HepG2 (cell line): ENCODE measurements around the gene CA14. TPM values are rescaled to one million over a fixed set of nuclear protein-coding genes. Genes with fewer than 3 reads are reported as not detected.

Experiments used
- ARHGAP35 ChIP-seq: sonication (generic); formaldehyde crosslinking; IDR thresholded peaks from 2 replicates; pipeline ENCODE4 v1.9.0; 2022; ENCODE audit warnings: mild to moderate bottlenecking, inconsistent platforms, moderate library complexity, missing genetic modification reagents, borderline replicate concordance
- BORCS8-MEF2B ChIP-seq: sonication (generic); formaldehyde crosslinking; IDR thresholded peaks from 2 replicates; pipeline ENCODE4 v1.8.0; 2022; ENCODE audit warnings: mild to moderate bottlenecking, missing genetic modification reagents
- CHD4 ChIP-seq: fragments of 200-600 bp; sonication (generic); IDR thresholded peaks from 2 replicates; pipeline ENCODE4 v1.7.0; 2017; ENCODE audit warnings: mild to moderate bottlenecking, low read length, borderline replicate concordance
- CTCF ChIP-seq: sonication (generic); formaldehyde crosslinking; IDR thresholded peaks from 2 replicates; pipeline ENCODE4 v1.5.0; 2020; ENCODE audit warnings: mild to moderate bottlenecking, missing genetic modification reagents, moderate library complexity
- DMAP1 ChIP-seq: IDR thresholded peaks from 2 replicates; pipeline ENCODE4 v1.6.1; 2016
- GTF2F1 ChIP-seq: fragments of 150-350 bp; IDR thresholded peaks from 2 replicates; pipeline ENCODE4 v1.6.1; 2014; ENCODE audit warnings: low read length
- HES4 ChIP-seq: sonication (generic); formaldehyde crosslinking; IDR thresholded peaks from 2 replicates; pipeline ENCODE4 v1.9.0; 2021; ENCODE audit warnings: mild to moderate bottlenecking, missing genetic modification reagents, borderline replicate concordance
- KLF13 ChIP-seq: sonication (generic); formaldehyde crosslinking; IDR thresholded peaks from 2 replicates; pipeline ENCODE4 v1.4.0; 2020; ENCODE audit warnings: mild to moderate bottlenecking, missing genetic modification reagents
- NCOR1 ChIP-seq: fragments of 200-600 bp; sonication (generic); IDR thresholded peaks from 2 replicates; pipeline ENCODE4 v1.7.0; 2017; ENCODE audit warnings: antibody characterized with exemption, low read length, borderline replicate concordance
- SKI ChIP-seq: fragments of 450-650 bp; IDR thresholded peaks from one replicate; pipeline ENCODE4 v1.6.1; 2018; ENCODE audit warnings: mild to moderate bottlenecking; ENCODE audit not compliant: partially characterized antibody
- XRCC5 ChIP-seq: fragments of 200-400 bp; formaldehyde crosslinking; optimal IDR thresholded peaks from 2 replicates; pipeline ENCODE3; 2017; ENCODE audit warnings: mild to moderate bottlenecking, low read length
- ZMYM4 ChIP-seq: sonication (generic); formaldehyde crosslinking; IDR thresholded peaks from 2 replicates; pipeline ENCODE4 v1.8.1; 2023; ENCODE audit warnings: mild to moderate bottlenecking, missing genetic modification reagents
- ZNF143 ChIP-seq: sonication (generic); formaldehyde crosslinking; IDR thresholded peaks from 2 replicates; pipeline ENCODE4 v1.4.0; 2020; ENCODE audit warnings: missing genetic modification reagents
- ZNF230 ChIP-seq: sonication (generic); formaldehyde crosslinking; IDR thresholded peaks from 2 replicates; pipeline ENCODE4 v1.4.0; 2020; ENCODE audit warnings: mild to moderate bottlenecking, missing genetic modification reagents
- ZNF232 ChIP-seq: sonication (generic); formaldehyde crosslinking; IDR thresholded peaks from 2 replicates; pipeline ENCODE4 v1.4.0; 2020; ENCODE audit warnings: missing genetic modification reagents, borderline replicate concordance
- ZNF44 ChIP-seq: sonication (generic); formaldehyde crosslinking; IDR thresholded peaks from 2 replicates; pipeline ENCODE4 v1.5.1; 2020; ENCODE audit warnings: mild to moderate bottlenecking, missing genetic modification reagents
- ZNF878 ChIP-seq: sonication (generic); formaldehyde crosslinking; IDR thresholded peaks from 2 replicates; pipeline ENCODE4 v1.8.1; 2023; ENCODE audit warnings: mild to moderate bottlenecking, missing genetic modification reagents, moderate library complexity
- polyA plus RNA-seq, 8 experiments: library from polyadenylated mRNA; depleted of rRNA in 3 of 8; stranded (reverse) in 7 of 8; unstranded in 1 of 8; fragments of >200 nt; fragmentation: Illumina TruSeq in 4 of 8; extraction: Trizol in 4 of 8; gene quantifications; 2 replicates each; pipeline versions ENCODE4 v1.2.1 to v1.2.3, GENCODE V29; 2011 to 2016; ENCODE audit warnings: low read depth in 4 of 8, missing spikeins in 1 of 8, mixed read lengths in 1 of 8; ENCODE audit not compliant: insufficient read depth in 1 of 8
- total RNA-seq, 5 experiments: library from RNA; depleted of rRNA; stranded (reverse); fragments of >200 nt; fragmentation: Illumina TruSeq; extraction: Trizol; gene quantifications; 2 replicates each; pipeline ENCODE4 v1.2.3, GENCODE V29; 2016; ENCODE audit warnings: low read depth in 1 of 5
- TF ChIP-seq, protein P1 (sequence below): sonication (generic); formaldehyde crosslinking; IDR thresholded peaks from 2 replicates; pipeline ENCODE4 v1.5.0; 2020; ENCODE audit warnings: mild to moderate bottlenecking, missing genetic modification reagents
- TF ChIP-seq, protein P2 (sequence below): sonication (generic); formaldehyde crosslinking; IDR thresholded peaks from 2 replicates; pipeline ENCODE4 v1.4.0; 2020; ENCODE audit warnings: missing genetic modification reagents, borderline replicate concordance
- TF ChIP-seq, protein P3 (sequence below): sonication (generic); formaldehyde crosslinking; IDR thresholded peaks from 2 replicates; pipeline ENCODE4 v1.4.0; 2020; ENCODE audit warnings: mild to moderate bottlenecking, missing genetic modification reagents, borderline replicate concordance

CA14 gene
- total and polyA plus RNA-seq, 2 of the 13 experiments (the other 11 are each of a cell fraction or from before 2014, with no cell fraction given) = 2.4 to 8.5 TPM

DNA sequence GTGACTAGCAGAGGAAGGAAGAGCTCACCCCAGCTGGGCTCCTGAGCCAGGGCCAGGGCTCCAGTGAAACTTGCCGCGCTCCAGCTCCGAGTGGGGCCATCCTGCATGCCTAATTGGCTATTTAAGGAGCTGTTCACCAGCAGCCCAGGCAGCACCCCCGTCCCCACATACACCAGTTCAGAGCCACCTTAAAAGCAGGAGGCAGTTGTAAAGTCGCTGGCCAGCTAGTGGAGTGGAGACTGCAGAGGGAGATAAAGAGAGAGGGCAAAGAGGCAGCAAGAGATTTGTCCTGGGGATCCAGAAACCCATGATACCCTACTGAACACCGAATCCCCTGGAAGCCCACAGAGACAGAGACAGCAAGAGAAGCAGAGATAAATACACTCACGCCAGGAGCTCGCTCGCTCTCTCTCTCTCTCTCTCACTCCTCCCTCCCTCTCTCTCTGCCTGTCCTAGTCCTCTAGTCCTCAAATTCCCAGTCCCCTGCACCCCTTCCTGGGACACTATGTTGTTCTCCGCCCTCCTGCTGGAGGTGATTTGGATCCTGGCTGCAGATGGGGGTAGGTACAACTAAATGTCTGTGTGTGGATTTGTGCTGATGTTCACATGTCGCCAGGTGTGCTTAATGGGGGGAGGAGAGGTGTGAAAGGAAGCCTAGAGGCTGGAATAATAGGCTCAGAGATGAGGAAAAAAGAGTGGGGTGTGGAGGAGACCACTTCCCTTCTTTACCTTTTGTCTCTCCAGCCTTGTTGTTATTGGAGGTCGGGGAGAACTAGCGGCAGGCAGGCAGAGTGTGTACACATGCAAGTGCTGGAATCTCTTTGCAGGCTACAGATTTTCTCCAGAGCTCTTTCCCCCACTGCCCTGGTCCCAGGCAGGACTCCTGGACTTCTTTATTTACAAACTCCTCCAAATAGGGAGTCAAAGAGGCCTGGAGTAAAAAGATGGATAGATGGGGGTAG, at the start of gene CA14 (continued):
- TF ChIP-seq NCOR1 (no peak), ZNF878 (no peak), ZNF230 (0 out of 2 replicates have a peak, but pooled peaks have one; percentile 77), ZNF143 (CRISPR knock-in tag) (no peak), CHD4 (no peak), ZNF44 (no peak), CTCF (CRISPR knock-in tag) (no peak), ARHGAP35 (CRISPR knock-in tag) (no peak), ZNF232 (CRISPR knock-in tag) (peak; percentile 21; the same call in 1 of the 2 replicates), HES4 (CRISPR knock-in tag) (no peak), XRCC5 (no peak), ZMYM4 (CRISPR knock-in tag) (no peak), SKI (no peak), DMAP1 (CRISPR knock-in tag) (no peak), GTF2F1 (no peak), KLF13 (CRISPR knock-in tag) (no peak), BORCS8-MEF2B (no peak; the same call in 1 of the 2 replicates)
- TF ChIP-seq, protein P1, sequence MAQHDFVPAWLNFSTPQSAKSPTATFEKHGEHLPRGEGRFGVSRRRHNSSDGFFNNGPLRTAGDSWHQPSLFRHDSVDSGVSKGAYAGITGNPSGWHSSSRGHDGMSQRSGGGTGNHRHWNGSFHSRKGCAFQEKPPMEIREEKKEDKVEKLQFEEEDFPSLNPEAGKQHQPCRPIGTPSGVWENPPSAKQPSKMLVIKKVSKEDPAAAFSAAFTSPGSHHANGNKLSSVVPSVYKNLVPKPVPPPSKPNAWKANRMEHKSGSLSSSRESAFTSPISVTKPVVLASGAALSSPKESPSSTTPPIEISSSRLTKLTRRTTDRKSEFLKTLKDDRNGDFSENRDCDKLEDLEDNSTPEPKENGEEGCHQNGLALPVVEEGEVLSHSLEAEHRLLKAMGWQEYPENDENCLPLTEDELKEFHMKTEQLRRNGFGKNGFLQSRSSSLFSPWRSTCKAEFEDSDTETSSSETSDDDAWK (CRISPR knock-in tag) = no peak
- TF ChIP-seq, protein P2, sequence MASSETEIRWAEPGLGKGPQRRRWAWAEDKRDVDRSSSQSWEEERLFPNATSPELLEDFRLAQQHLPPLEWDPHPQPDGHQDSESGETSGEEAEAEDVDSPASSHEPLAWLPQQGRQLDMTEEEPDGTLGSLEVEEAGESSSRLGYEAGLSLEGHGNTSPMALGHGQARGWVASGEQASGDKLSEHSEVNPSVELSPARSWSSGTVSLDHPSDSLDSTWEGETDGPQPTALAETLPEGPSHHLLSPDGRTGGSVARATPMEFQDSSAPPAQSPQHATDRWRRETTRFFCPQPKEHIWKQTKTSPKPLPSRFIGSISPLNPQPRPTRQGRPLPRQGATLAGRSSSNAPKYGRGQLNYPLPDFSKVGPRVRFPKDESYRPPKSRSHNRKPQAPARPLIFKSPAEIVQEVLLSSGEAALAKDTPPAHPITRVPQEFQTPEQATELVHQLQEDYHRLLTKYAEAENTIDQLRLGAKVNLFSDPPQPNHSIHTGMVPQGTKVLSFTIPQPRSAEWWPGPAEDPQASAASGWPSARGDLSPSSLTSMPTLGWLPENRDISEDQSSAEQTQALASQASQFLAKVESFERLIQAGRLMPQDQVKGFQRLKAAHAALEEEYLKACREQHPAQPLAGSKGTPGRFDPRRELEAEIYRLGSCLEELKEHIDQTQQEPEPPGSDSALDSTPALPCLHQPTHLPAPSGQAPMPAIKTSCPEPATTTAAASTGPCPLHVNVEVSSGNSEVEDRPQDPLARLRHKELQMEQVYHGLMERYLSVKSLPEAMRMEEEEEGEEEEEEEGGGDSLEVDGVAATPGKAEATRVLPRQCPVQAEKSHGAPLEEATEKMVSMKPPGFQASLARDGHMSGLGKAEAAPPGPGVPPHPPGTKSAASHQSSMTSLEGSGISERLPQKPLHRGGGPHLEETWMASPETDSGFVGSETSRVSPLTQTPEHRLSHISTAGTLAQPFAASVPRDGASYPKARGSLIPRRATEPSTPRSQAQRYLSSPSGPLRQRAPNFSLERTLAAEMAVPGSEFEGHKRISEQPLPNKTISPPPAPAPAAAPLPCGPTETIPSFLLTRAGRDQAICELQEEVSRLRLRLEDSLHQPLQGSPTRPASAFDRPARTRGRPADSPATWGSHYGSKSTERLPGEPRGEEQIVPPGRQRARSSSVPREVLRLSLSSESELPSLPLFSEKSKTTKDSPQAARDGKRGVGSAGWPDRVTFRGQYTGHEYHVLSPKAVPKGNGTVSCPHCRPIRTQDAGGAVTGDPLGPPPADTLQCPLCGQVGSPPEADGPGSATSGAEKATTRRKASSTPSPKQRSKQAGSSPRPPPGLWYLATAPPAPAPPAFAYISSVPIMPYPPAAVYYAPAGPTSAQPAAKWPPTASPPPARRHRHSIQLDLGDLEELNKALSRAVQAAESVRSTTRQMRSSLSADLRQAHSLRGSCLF (CRISPR knock-in tag) = no peak
- TF ChIP-seq, protein P3, sequence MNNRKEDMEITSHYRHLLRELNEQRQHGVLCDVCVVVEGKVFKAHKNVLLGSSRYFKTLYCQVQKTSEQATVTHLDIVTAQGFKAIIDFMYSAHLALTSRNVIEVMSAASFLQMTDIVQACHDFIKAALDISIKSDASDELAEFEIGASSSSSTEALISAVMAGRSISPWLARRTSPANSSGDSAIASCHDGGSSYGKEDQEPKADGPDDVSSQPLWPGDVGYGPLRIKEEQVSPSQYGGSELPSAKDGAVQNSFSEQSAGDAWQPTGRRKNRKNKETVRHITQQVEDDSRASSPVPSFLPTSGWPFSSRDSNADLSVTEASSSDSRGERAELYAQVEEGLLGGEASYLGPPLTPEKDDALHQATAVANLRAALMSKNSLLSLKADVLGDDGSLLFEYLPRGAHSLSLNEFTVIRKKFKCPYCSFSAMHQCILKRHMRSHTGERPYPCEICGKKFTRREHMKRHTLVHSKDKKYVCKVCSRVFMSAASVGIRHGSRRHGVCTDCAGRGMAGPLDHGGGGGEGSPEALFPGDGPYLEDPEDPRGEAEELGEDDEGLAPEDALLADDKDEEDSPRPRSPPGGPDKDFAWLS (CRISPR knock-in tag) = no peak
